Brain microvascular endothelial cell (primary cell): Measurements from ENCODE around the gene ETV4.

Experiments
- DNase-seq: peaks from one replicate; pipeline ENCODE4 v3.0.0-alpha.2; 2020
- H3K27ac ChIP-seq: fragments of 250-450 bp; sonication (Bioruptor Pico); 2 replicates; pipeline ENCODE4 v1.5.1; 2020; ENCODE audit warnings: mild to moderate bottlenecking, moderate library complexity
- H3K27me3 ChIP-seq: fragments of 250-450 bp; sonication (Bioruptor Pico); replicated peaks from 2 replicates; pipeline ENCODE4 v1.5.1; 2020; ENCODE audit warnings: mild to moderate bottlenecking
- H3K36me3 ChIP-seq: fragments of 250-450 bp; sonication (Bioruptor Pico); replicated peaks from 2 replicates; pipeline ENCODE4 v1.5.1; 2020; ENCODE audit warnings: mild to moderate bottlenecking
- H3K4me3 ChIP-seq: 2 replicates; pipeline ENCODE4 v1.5.1; 2011; ENCODE audit warnings: low read depth, mild to moderate bottlenecking, control low read depth, low read length, moderate library complexity
- in situ Hi-C: cut with HindIII; loops from 2 replicates; pipeline ENCODE4 v1.10.0; 2017; ENCODE audit warnings: low sequenced_read_pairs, low pct_ligation_motif_present
- TF ChIP-seq, protein P1 (sequence below): IDR thresholded peaks from 2 replicates; pipeline ENCODE4 v1.5.1; 2011; ENCODE audit warnings: low read depth, mild to moderate bottlenecking, moderate library complexity, low read length, control low read depth, inconsistent platforms; ENCODE audit errors: missing control alignments

ETV4 gene

DNA sequence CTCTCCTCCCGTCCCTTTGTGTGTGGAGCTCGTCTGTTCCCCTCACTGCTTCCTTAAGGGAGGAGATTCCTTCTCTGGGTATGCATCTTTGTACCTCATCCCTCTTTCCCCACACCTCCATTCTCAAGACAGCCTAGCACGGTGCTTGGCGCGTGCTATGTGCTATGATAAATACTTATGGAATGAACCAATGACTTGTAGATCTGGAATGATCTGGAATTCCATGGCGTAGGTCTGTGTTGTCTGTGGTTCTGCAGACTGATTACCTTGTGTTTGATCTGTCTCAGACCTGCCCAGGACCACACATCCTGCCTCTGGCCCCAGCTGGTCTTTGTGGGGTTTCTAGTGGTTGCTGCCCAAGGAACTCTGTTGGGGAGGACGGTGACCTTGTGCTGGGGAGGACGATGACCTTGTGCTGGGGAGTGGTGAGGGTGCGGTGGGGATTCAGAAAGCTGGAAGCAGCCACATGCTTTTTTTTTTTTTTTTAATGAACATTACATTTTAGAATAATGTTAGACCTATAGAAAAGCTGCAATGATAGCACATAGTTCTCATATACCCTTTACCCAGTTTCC lies 33.5 kb upstream of the ETV4 start:
- H3K27ac ChIP-seq: no peak overlapping the region
- DNase-seq: peak; percentile 66
- H3K27me3 ChIP-seq: no peaks in the 10 kb centered on the region
- H3K36me3 ChIP-seq: no peaks in the 10 kb centered on the region
- in situ Hi-C loops: no loop called here
- TF ChIP-seq, protein P1, sequence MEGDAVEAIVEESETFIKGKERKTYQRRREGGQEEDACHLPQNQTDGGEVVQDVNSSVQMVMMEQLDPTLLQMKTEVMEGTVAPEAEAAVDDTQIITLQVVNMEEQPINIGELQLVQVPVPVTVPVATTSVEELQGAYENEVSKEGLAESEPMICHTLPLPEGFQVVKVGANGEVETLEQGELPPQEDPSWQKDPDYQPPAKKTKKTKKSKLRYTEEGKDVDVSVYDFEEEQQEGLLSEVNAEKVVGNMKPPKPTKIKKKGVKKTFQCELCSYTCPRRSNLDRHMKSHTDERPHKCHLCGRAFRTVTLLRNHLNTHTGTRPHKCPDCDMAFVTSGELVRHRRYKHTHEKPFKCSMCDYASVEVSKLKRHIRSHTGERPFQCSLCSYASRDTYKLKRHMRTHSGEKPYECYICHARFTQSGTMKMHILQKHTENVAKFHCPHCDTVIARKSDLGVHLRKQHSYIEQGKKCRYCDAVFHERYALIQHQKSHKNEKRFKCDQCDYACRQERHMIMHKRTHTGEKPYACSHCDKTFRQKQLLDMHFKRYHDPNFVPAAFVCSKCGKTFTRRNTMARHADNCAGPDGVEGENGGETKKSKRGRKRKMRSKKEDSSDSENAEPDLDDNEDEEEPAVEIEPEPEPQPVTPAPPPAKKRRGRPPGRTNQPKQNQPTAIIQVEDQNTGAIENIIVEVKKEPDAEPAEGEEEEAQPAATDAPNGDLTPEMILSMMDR: no peak
- no peak overlapping the region for H3K4me3 ChIP-seq

DNA sequence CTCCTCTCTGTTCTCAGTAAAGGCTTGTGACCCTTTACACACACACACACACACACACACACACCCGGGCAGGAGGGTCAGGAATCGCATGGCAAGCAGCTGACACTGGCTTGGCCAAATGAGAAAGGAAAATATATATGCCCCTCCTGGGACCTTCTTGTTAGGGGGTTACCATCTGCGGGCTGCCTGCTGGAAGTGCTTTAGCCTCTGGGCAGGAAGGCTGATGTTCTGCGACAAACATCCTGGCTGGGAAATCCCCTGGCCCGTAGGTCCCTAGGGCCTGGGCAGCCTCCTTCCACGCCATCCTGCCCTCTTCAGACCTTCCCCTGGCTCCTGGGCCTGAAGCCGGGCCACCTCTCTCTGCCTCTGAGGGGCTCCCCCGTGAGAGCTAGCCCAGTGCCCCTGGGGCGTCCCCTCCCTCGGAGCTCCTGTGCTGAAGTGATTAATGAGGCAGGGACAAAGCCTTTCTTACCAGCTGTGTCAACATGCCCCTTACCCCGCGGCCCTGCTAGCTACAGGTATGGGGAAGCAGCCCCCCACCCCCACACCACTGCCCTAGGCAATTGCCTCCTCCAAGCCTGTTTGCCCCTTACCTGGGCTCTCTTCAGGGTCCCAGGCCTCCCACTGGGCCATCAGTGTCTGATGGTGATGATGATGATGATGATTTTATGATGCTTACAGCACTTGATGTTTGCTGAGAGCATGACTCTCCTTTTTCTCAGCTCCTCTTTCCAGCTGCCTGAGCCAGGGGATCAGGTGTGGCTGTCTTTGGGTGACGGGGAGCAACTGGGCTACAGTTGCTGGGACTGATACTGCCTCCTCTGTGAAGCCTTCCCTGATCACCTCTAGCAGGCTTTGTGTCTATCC lies 32.8 kb upstream of the ETV4 start:
- peak; percentile 20 for DNase-seq
- in situ Hi-C loops: no loop called here

DNA sequence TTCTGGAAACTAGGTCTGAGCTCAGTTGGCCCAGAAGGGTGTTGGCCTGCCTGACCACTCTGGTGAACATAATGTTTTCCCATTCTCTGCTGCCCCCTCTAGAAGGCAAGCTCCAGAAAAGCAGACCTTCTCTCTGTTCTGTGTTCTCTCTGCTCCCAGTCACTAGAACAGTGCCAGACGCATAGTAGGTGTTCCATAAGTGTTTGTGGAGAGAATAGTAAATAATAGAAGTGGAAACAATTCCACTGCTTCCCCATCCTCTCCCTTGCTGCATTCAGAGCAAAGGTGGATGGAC lies 32.2 kb upstream of the ETV4 start:
- Histone ChIP-seq H3K27ac (no peak overlapping the region), H3K36me3 (no peaks in the 10 kb centered on the region), H3K4me3 (no peak overlapping the region), H3K27me3 (no peaks in the 10 kb centered on the region)
- in situ Hi-C loops: no loop called here
- DNase-seq: no peak
- TF ChIP-seq, protein P1: no peak

More for the DNA sequence above, 32.8 kb upstream of the ETV4 start:
- no peaks in the 10 kb centered on the region for H3K27me3 ChIP-seq
- TF ChIP-seq, protein P1: no peak
- H3K27ac ChIP-seq: no peak overlapping the region
- H3K4me3 ChIP-seq: no peak overlapping the region
- no peaks in the 10 kb centered on the region for H3K36me3 ChIP-seq

DNA sequence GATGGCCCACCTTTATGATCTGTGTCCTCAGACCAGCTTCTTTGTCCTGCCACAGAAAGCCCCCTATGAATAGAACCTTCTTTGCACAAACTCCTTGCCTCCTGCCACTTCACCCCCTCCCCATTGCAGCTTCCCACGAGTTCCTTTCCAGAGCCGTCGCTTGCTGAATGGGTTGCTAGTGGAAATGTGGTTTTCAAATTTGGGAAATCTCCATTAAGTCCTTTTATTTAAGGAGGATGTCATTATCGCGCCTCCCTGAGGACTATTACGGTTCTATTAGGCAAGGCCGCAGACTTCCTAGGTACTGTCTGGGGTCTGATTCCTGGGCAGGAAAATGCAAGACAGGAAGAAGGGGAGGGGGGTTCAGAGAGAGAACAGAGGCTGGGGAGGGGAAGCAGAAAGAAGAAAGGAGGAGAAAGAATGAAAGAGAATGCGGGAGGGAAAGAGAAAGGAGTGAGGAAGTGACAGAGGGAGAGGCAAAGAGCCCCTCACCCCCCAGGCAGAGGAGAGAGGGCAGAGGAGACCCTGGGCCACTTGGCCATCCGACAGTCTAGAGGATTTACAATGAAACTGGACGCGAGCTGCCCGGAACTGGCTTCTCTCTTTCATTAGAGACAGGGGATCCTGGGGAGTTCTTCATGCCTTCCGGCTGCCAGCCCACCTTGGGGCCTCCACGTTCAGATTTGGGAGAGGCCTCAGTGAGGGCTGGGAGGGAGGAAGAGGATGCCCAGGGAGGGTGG lies 31.7 kb upstream of the ETV4 start:
- no peak for DNase-seq
- Histone ChIP-seq H3K4me3 (no peak overlapping the region), H3K36me3 (no peaks in the 10 kb centered on the region), H3K27me3 (no peaks in the 10 kb centered on the region), H3K27ac (no peak overlapping the region)
- in situ Hi-C loops: no loop called here
- TF ChIP-seq, protein P1: no peak

DNA sequence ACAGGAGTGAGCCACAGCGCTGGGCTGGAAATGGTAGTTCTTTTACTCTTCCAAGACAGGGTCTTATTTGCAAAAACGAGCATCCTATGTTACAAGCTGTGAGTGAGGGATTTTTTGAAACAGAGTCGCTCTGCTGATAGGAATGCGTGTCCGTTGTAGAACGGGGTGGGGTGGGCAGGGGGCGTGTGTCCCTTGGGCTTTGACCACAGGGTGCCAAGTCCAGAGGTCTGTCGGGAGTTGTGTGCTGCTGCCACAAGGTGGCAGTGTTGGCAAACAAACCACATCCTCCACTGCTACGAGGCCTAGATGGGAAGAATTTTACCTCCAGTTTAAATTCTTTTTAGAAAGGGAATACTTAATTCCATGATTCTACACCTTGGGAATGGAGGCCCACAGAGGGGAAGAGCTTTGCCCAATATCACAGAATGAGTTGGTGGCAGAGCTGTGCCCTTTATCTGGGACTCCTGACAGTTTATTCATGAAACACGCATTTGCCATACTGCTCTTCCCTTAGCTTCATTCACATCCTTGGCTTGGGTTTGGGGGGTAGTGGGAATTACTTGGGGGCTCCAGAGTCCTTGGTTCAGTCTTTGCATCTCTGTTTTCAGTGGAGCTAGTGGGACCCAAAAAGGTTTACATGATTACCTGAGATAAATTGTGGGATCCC lies 30.6 kb upstream of the ETV4 start:
- Histone ChIP-seq H3K36me3 (no peaks in the 10 kb centered on the region), H3K27me3 (no peaks in the 10 kb centered on the region), H3K27ac (no peak overlapping the region), H3K4me3 (no peak overlapping the region)
- in situ Hi-C loops: no loop called here
- DNase-seq: peak; percentile 45
- TF ChIP-seq, protein P1: peak; percentile 88
